GM21717 (cell line): ENCODE results near the gene TMEM178B.

ENCODE experiments used
- ATAC-seq: cut with Tn5 transposase; IDR thresholded peaks from one replicate; pipeline ENCODE4 v1.9.1; 2021; ENCODE audit warnings: mild to moderate bottlenecking, moderate library complexity; ENCODE audit not compliant: unreplicated experiment

Gene TMEM178B

GRCh38 chr7:141349338-141349737 is 275.5 kb downstream of the TMEM178B start:
- no peak for ATAC-seq

- no peak for ATAC-seq
Observed at GRCh38 chr7:141349804-141350203, 275.9 kb downstream of the TMEM178B start.

DNA sequence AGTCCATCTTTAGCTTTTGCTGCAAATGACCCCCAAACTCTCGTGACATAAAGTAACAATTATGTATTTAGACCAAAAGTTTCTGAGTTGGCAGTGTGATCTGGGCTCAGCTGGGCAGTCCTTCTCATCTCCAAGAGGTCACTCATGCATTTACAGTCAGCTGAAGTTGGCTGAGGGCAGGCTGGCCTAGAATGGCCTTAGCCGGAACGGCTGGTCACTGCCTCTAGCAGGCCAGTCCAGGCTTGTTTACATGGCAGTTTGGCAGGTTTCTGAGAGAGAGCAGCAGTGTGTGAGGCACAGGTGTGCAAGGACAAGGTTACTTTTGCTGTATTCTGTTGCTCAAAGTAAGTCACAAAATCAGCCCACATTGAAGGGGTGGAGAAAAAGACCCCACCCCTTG is 277.3 kb downstream of the TMEM178B start:
- no peak for ATAC-seq

GRCh38 chr7:141352955-141353354 is 279.1 kb downstream of the TMEM178B start:
- ATAC-seq = no peak

DNA sequence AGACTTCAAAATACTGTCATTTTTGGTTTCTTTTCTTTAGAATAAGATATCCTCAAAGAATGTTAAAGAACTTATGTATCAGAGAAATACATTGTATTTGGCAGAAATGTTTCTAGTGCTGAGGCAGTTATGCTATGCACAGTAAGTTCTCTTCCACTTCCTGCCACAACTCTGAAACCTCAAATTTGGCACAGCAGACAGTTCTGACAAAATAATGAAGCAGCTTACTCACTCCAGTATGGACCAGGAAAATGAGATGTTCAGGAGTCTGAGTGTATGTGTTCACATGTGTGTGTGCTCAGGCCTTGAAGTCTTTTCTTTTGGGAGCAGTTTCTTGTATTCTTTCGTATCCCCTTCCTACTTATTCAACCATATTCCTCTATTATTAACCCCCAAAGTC is 280.4 kb downstream of the TMEM178B start:
- no peak for ATAC-seq

- ATAC-seq = no peak
Observed at GRCh38 chr7:141355032-141355431, 281.2 kb downstream of the TMEM178B start.

GRCh38 chr7:141356161-141356560 is 282.3 kb downstream of the TMEM178B start:
- ATAC-seq = no peak

DNA sequence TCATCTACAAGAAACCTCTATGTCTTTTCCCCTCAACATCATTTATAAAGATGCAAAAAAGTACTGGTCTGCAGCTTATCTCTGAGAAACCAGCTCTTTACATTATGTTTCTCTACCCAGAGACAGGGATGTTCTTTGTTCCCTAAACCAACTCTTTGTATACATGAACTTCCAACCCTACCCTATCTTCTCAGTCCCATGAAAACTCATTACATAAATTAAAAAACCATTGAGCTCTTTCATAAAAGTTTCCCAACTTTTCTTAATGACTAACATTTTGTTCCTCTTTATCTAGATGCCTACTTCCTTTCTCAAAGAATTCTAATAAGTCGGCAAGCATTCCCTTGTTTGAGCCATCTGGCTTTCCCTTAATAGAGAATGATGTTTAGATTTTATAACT is 284.5 kb downstream of the TMEM178B start:
- no peak for ATAC-seq

DNA sequence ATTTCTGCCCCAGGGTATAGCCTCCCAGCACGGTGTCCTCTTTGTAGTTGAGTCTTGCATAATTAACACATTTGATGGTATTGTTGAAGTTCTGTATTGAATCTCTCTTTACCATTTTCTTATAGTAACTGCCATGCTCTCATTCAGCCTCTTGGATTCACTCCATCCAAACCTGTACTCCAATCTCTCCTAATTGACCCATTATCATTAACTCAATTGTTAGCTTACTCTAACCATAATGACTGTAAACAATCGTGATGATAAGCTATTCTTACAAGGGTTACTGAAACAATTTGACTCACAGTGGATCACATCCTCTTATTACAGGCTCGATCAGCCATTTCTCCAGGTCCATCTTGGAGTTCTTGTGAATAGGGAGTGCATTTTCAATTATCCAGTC is 285.4 kb downstream of the TMEM178B start:
- ATAC-seq = no peak

GRCh38 chr7:141359740-141360415 is 286.0 kb downstream of the TMEM178B start:
- no peak for ATAC-seq

DNA sequence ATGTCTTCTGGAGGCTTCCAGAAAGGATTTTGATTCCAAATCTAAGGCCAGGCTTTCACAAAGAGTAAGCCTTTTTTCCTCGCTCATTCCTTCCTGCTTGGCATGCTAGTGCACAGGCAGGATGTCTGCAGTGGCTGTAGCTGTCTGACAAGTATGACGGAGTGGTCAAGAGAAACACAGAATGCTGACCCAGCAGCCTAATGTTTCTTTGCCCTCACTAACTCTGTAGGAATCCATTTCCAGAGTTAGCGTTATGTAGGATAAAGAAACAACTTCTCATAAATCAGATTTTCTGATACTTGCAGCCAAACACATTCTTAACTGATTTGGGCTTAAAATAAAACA is 286.5 kb downstream of the TMEM178B start:
- ATAC-seq = no peak

- ATAC-seq = no peak
Observed at GRCh38 chr7:141360803-141361202, 286.9 kb downstream of the TMEM178B start.

GRCh38 chr7:141361479-141361878 is 287.6 kb downstream of the TMEM178B start:
- ATAC-seq = no peak

DNA sequence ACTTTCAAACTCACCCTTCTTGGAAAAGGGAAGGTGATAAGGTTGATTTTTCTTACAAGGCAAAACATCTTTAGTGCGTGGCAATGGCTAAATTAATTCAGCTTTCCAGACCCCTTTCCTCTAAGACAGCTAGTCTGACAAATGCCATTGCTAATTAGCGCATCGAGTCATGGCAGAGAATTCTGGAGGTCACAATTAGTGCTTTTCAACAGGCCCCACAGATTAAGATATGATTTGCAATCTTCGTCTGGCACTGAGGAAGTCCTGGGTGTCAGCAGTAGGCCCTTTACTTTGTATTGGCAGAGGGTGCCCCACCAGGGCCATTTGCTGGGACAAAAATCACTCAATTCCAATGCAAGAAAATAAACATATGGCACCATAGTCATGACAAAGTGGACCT is 288.1 kb downstream of the TMEM178B start:
- ATAC-seq = no peak

DNA sequence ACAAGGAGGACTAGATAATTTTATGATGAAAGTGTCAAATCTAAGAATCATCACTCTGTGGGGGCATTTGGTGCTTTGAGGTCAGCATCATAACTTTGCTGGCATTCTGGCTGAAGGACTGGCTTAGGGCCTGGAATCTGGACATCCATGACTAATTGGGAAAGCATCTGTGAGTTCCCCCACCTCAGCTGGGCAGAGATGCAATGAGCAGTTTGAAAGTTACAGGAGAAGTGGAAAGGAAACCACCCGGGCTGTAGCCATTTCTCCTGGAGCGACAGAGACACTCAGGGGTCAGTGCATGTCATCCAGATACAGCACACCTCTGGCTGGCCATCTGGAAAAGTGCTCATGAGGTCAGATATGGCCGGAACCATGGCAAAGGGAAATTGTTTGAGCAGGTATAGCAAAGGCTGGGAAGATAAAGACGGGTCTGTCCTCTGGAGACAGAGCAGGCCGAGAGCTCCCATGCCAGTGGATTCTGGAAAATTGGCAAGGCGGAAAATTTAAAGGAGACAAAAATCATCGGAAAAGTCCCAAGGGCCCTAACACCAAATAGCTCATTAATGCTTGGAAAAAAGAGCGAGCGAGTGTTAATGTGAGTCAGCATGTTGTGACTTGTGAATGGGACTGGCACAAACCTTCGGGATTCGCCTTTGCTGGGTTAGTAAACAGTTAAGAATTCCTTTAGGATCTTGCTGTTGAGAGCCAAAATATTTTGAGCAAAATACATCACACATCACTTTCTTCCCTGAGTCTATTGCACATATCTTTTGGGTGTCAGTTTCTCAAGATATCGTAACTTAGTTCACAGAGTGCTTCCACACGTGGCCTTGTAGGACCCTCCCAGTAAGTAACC is 288.9 kb downstream of the TMEM178B start:
- no peak for ATAC-seq

DNA sequence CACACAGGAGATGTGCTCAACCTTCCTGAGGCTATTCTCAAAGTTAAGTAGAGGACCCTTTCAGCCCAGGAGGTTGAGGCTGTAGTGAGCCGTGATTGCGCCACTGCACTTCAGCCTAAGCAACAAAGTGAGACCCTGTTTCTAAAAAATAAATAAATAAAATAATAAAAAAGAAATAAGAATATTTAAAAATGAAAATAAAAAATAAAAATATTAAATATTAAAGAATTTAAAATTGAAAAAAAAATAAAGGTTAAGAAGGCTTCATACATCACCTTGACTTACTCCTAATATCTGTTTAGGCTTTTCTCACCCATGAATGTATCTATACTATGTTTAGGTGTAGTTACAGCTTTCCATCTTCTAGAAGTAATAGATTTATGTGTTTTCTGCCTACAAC is 289.9 kb downstream of the TMEM178B start:
- ATAC-seq = no peak

- ATAC-seq = no peak
Observed at GRCh38 chr7:141366091-141366621, 292.3 kb downstream of the TMEM178B start.

- no peak for ATAC-seq
Observed at GRCh38 chr7:141369422-141369821, 295.6 kb downstream of the TMEM178B start.

GRCh38 chr7:141370178-141370577 is 296.3 kb downstream of the TMEM178B start:
- ATAC-seq = no peak

GRCh38 chr7:141370650-141371049 is 296.8 kb downstream of the TMEM178B start:
- ATAC-seq = no peak

DNA sequence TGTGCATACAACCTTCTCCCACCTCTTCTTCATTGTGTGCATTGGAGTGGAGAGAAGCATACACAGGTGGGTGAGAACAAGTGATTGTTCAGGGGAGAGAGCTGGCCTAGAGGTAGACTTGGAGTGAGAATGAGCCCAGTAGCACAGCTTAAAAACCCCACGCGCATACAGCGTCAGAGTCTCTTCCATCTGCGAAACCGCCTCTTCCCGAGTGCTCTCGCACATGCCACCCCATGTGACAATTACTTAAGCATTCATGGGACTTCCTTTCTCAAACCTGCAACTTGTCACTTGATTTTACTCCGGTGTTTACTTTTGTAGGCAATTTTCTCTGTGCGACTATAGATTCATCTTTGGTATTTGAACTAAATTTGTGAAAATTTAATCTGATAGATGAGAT is 300.6 kb downstream of the TMEM178B start:
- no peak for ATAC-seq

DNA sequence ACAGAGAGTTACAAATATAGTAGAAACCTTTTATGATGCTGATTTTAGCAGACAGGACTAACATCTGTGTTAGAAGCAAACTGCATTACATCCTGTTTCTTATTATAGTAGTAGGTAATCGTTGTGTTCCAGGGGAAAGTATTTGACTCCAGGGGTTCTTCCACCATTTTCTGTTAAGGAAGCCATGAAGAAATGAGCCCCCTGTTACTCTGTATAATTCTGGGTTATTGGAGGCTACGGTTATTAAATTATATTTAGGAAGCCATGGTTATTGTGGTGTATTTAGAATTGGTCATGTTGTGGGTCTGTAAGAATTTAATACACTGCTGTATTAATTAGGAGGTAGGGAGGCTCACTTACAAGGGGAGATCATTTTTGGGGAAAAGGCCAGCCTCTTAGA is 301.6 kb downstream of the TMEM178B start:
- ATAC-seq = no peak
